Smooth muscle cell of the coronary artery (primary cell): ENCODE results near the gene SLC35B2. TPM values are rescaled to one million over a fixed set of nuclear protein-coding genes. Genes with fewer than 3 reads are reported as not detected.

Experiments
- total RNA-seq: library from RNA; depleted of rRNA; stranded (reverse); fragments of >200 nt; gene quantifications from 2 replicates; pipeline ENCODE4 v1.2.3, GENCODE V29; 2014; ENCODE audit warnings: low replicate concordance

Gene SLC35B2
- 38.3 and 79.5 TPM in 2 replicates for total RNA-seq

GRCh38 chr6:44257025-44257752 is at the start of gene SLC35B2:
Gene SLC35B2, minus strand, starts transcription at chr6:44257528. Its CDS starts 118 bp downstream, at chr6:44257410.

GRCh38 chr6:44269921-44270525 is 12.7 kb upstream of the SLC35B2 start, which contains the start of gene TMEM151B:
Gene TMEM151B, plus strand, starts transcription at chr6:44270450. Its CDS starts 293 bp downstream, at chr6:44270743.

GRCh38 chr6:44265007-44265721 is 7.8 kb upstream of the SLC35B2 start, which contains the start of gene NFKBIE:
Gene NFKBIE, minus strand, starts transcription at chr6:44265551. Its CDS starts 205 bp downstream, at chr6:44265346.

GRCh38 chr6:44246663-44247337 is 10.5 kb downstream of the SLC35B2 start, which contains the start of gene HSP90AB1:
Gene HSP90AB1, plus strand, starts transcription at chr6:44247101. Its CDS starts 1,529 bp downstream, at chr6:44248630.

GRCh38 chr6:44223319-44224028 is 33.9 kb downstream of the SLC35B2 start, which contains the start of gene SLC29A1:
Gene SLC29A1, plus strand, starts transcription at chr6:44223595. Its CDS starts 3,719 bp downstream, at chr6:44227314.

GRCh38 chr6:44216677-44217331 is 40.5 kb downstream of the SLC35B2 start, which contains the start of gene MYMX:
Gene MYMX, plus strand, starts transcription at chr6:44216926. Its CDS starts 546 bp downstream, at chr6:44217472.

Other genes with a start within 250 kb of the SLC35B2 start
- gene MRPL14, start 130.1 kb downstream of the SLC35B2 start, total RNA-seq = 23.5 and 52.8 TPM in 2 replicates
- gene TMEM63B, start 130.0 kb downstream of the SLC35B2 start, total RNA-seq = 14.3 and 24.2 TPM in 2 replicates
- gene CAPN11, start 98.7 kb downstream of the SLC35B2 start, total RNA-seq = not detected in 2 replicates
- 0.12 TPM in 1 of 2 replicates, not detected in the other for gene MYMX, start 40.6 kb downstream of the SLC35B2 start, total RNA-seq
- 12.3 and 14.6 TPM in 2 replicates for gene SLC29A1, start 33.9 kb downstream of the SLC35B2 start, total RNA-seq
- 367 and 497 TPM in 2 replicates for gene HSP90AB1, start 10.4 kb downstream of the SLC35B2 start, total RNA-seq
- 1.5 and 4.8 TPM in 2 replicates for gene NFKBIE, start 8.0 kb upstream of the SLC35B2 start, total RNA-seq
- not detected in 2 replicates for gene TMEM151B, start 12.9 kb upstream of the SLC35B2 start, total RNA-seq
- 13.1 and 14.4 TPM in 2 replicates for gene AARS2, start 55.8 kb upstream of the SLC35B2 start, total RNA-seq
- not detected in 2 replicates for gene SPATS1, start 85.1 kb upstream of the SLC35B2 start, total RNA-seq
- gene CDC5L, start 130.2 kb upstream of the SLC35B2 start, total RNA-seq = 11.3 and 18.1 TPM in 2 replicates